ENCODE measurements around the gene TMEM179B.

DNA sequence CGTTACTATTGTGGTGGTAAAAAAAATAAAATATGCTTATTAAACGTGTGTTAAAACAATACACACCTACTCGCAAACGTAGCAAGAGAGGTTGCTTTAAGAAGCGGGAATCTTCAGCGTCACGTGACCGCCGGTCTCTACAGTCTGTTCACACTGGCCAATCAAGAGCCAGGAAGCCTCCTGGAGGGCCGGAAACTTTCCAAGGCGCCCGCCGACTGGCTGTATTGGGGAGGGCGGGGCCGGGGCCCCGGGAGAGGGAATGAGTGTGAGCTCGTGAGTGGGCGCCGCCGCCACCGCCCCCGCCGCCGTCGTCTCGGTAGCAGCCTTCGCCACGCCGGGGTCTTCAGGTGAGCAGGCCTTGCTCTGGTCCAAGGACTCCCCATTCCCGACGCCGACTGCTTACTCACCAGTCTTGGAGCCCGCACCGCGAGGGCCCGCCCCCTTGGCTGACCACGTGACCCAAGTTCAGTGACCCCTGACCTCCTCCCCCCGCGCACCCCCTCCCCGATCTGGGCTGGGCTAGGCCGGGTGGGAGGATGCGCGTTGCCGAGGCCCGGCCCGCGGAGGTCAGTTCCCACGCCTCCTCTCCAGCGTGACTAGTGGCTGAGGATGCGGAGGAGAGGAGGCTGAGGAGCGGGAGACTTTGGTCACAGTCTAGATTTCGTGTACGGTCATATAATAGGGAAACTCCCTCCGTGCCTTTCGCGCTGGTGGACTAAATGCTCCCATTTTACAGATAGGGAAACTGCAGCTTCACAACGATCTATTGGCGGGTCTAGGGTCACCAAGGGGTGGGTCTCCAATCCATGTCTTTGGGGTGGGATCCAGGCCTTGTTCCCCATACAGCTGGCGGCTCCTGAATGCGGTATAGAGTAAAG, 15.8 kb upstream of the TMEM179B start, which contains the start of gene TAF6L:
- TF ChIP-seq POLR2A (IDR thresholded peaks at IDR 0.05; ENCODE audit: low read length) (peak; percentile 69), GATA1 (IDR thresholded peaks at IDR 0.05; ENCODE audit: low read depth, low read length) (no peak)
